Measurements from ENCODE around the gene FLACC1.

DNA sequence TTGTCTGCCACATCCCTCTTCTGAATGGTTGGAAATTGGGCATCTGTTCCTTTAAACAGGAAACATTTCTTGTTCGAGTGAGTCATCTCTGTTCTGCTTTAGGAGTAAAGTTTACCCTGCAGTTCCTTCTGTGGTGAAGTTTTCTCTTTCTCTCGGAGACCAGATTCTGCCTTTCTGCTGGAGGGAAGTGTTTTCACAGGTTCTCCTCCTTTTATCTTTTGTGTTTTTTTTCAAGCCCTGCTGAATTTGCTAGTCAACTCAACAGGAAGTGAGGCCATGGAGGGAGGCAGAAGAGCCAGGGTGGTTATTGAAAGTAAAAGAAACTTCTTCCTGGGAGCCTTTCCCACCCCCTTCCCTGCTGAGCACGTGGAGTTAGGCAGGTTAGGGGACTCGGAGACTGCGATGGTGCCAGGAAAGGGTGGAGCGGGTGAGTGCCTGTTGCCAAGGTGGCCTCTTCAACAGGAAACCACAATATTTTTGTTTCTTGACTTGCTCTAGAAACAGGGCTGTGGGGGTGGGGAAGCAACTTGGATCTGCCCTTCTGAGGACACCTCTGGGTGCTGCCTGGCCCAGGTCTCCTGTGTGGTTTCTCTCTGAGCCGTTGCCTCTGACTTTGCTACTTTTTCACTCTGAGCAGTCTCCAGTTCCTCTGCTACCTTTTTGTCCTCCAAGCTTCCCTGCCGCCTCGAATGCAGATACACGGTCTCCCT, 99.0 kb downstream of the FLACC1 start:
- TF ChIP-seq, protein P1, sequence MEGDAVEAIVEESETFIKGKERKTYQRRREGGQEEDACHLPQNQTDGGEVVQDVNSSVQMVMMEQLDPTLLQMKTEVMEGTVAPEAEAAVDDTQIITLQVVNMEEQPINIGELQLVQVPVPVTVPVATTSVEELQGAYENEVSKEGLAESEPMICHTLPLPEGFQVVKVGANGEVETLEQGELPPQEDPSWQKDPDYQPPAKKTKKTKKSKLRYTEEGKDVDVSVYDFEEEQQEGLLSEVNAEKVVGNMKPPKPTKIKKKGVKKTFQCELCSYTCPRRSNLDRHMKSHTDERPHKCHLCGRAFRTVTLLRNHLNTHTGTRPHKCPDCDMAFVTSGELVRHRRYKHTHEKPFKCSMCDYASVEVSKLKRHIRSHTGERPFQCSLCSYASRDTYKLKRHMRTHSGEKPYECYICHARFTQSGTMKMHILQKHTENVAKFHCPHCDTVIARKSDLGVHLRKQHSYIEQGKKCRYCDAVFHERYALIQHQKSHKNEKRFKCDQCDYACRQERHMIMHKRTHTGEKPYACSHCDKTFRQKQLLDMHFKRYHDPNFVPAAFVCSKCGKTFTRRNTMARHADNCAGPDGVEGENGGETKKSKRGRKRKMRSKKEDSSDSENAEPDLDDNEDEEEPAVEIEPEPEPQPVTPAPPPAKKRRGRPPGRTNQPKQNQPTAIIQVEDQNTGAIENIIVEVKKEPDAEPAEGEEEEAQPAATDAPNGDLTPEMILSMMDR (IDR thresholded peaks at IDR 0.05): no peak
- no peak for TF ChIP-seq EZH2 (IDR thresholded peaks at IDR 0.05; ENCODE audit: borderline replicate concordance, insufficient read depth, low read depth, low read length, poor library complexity, severe bottlenecking)

All from B cell (primary cell).